Thyroid gland (tissue), 4 donors: ENCODE data around the gene FAM114A1. TPM values are rescaled to one million over a fixed set of nuclear protein-coding genes. Genes with fewer than 3 reads are reported as not detected.

Experiments used
- DNase-seq, 2 donors: peaks; one replicate each; pipeline ENCODE4 v3.0.0-alpha.2; 2019
- H3K27ac ChIP-seq, 3 donors: fragments of 200-600 bp; sonication (generic); 1 replicate in 2 of 3; 2 replicates in 1 of 3; pipeline ENCODE4 v1.5.1; 2016 to 2019; ENCODE audit warnings: mild to moderate bottlenecking in 1 of 3, moderate library complexity in 1 of 3
- H3K27me3 ChIP-seq: fragments of 200-600 bp; sonication (generic); one replicate; pipeline ENCODE4 v1.5.1; 2019
- H3K36me3 ChIP-seq, 2 donors: fragments of 200-600 bp; sonication (generic); one replicate each; pipeline ENCODE4 v1.5.1; 2016 to 2019
- H3K4me1 ChIP-seq, 2 donors: fragments of 200-600 bp; sonication (generic); one replicate each; pipeline ENCODE4 v1.5.1; 2017 to 2019
- H3K4me3 ChIP-seq, 3 donors: fragments of 200-600 bp; sonication (generic); replicated peaks in 1 of 3; 1 replicate in 2 of 3; 2 replicates in 1 of 3; pipeline ENCODE4 v1.5.1; 2016; ENCODE audit warnings: mild to moderate bottlenecking in 1 of 3
- H3K9me3 ChIP-seq: fragments of 200-600 bp; sonication (generic); one replicate; pipeline ENCODE4 v1.5.1; 2017
- CTCF ChIP-seq, 6 experiments: fragments of 200-600 bp in 3 of 6; fragments of 450-650 bp in 3 of 6; sonication (generic) in 3 of 6; IDR thresholded peaks; one replicate each; pipeline ENCODE4 v1.5.1; 2016 to 2019; ENCODE audit warnings: antibody characterized with exemption in 6 of 6, mild to moderate bottlenecking in 2 of 6, inconsistent platforms in 1 of 6, moderate library complexity in 1 of 6
- POLR2A ChIP-seq, 2 donors: fragments of 450-650 bp; IDR thresholded peaks; one replicate each; pipeline ENCODE4 v1.6.1; 2017; ENCODE audit warnings: antibody characterized with exemption in 2 of 2, mild to moderate bottlenecking in 2 of 2, moderate library complexity in 1 of 2
- WGBS, 2 donors: methylation state at CpG; one replicate each; pipeline ENCODE4 v1.1.5; 2017; 5-methylcytosine and 5-hydroxymethylcytosine counted together
- intact Hi-C: fragments of 100-400 bp; cut with DNase I; formaldehyde crosslinking; loops from one replicate; pipeline ENCODE4 v1.15.1; 2023
- total RNA-seq, 4 donors: library from RNA; depleted of rRNA; stranded (reverse); fragments of >200 nt; gene quantifications; one replicate each; pipeline ENCODE4 v1.2.3, GENCODE V29; 2016

The FAM114A1 gene
- total RNA-seq, 4 donors from 2014 or later: 80.1 to 144 (median 110) TPM

- Histone ChIP-seq H3K9me3 (no peaks in the 10 kb centered on the region), H3K27me3 (no peaks in the 10 kb centered on the region), H3K27ac (no peak overlapping the region), H3K4me1 (no peaks in the 10 kb centered on the region), H3K36me3 (peaks cover 29 to 42% of the 10 kb centered on the region in 2 donors), H3K4me3 (no peak overlapping the region)
- TF ChIP-seq CTCF (IDR thresholded peaks at IDR 0.05): no peak
- no peak for TF ChIP-seq POLR2A (IDR thresholded peaks at IDR 0.05)
- 93% methylated on average over 3 of the region's 3 CpGs for WGBS, 2 donors
- intact Hi-C loops: no loop called here
- no peak for DNase-seq
Measured at GRCh38 chr4:38904682-38905081, 37.1 kb downstream of the FAM114A1 start.

GRCh38 chr4:38905652-38906385 lies 38.2 kb downstream of the FAM114A1 start:
- no peak overlapping the region for H3K27ac ChIP-seq
- no peaks in the 10 kb centered on the region for H3K4me1 ChIP-seq
- no peaks in the 10 kb centered on the region for H3K9me3 ChIP-seq
- WGBS, 2 donors: 74 to 78% methylated on average over 10 of the region's 10 CpGs
- DNase-seq: no peak
- H3K4me3 ChIP-seq: no peak overlapping the region
- intact Hi-C loops: no loop called here
- no peaks in the 10 kb centered on the region for H3K27me3 ChIP-seq
- TF ChIP-seq CTCF (IDR thresholded peaks at IDR 0.05) (no peak), POLR2A (IDR thresholded peaks at IDR 0.05) (no peak)
- H3K36me3 ChIP-seq: peaks cover 33 to 53% of the 10 kb centered on the region in 2 donors

GRCh38 chr4:38907696-38908270 lies 40.2 kb downstream of the FAM114A1 start:
- no peak overlapping the region for H3K4me3 ChIP-seq
- no peaks in the 10 kb centered on the region for H3K9me3 ChIP-seq
- no peak for DNase-seq
- H3K27me3 ChIP-seq: no peaks in the 10 kb centered on the region
- H3K27ac ChIP-seq: no peak overlapping the region
- TF ChIP-seq POLR2A (IDR thresholded peaks at IDR 0.05): no peak
- no peak for TF ChIP-seq CTCF (IDR thresholded peaks at IDR 0.05)
- H3K4me1 ChIP-seq: no peaks in the 10 kb centered on the region
- intact Hi-C loops: no loop called here
- H3K36me3 ChIP-seq: peaks cover 40 to 58% of the 10 kb centered on the region in 2 donors

GRCh38 chr4:38909015-38909414 lies 41.4 kb downstream of the FAM114A1 start:
- no peaks in the 10 kb centered on the region for H3K27me3 ChIP-seq
- 92 to 99% methylated on average over 3 of the region's 3 CpGs for WGBS, 2 donors
- peaks cover 47 to 58% of the 10 kb centered on the region in 2 donors for H3K36me3 ChIP-seq
- no peak for DNase-seq
- intact Hi-C loops: no loop called here
- no peaks in the 10 kb centered on the region for H3K9me3 ChIP-seq
- H3K27ac ChIP-seq: no peak overlapping the region
- no peaks in the 10 kb centered on the region for H3K4me1 ChIP-seq
- no peak overlapping the region for H3K4me3 ChIP-seq
- TF ChIP-seq CTCF (IDR thresholded peaks at IDR 0.05) (no peak), POLR2A (IDR thresholded peaks at IDR 0.05) (no peak)

DNA sequence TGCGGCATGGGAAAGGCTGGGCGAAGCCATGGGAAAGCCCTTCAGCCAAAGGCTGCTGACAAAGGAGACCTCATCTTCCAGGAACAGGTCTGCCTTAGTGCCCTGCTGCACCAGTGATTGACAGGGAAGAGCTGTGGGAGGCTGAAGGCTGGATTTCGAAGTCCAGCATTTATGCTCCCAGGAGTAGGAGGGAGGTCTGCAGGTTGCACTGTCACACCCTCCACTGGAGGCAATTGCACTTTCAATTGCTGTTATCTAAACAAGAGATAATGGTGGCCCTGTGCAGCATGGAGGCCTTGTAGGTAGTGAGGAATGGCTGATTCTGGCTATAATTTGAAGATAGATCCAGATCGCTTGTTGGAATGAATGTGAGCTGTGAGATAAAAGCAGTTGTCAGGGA lies 43.7 kb downstream of the FAM114A1 start:
- Histone ChIP-seq H3K36me3 (peaks cover 58 to 64% of the 10 kb centered on the region in 2 donors), H3K4me3 (no peak overlapping the region), H3K4me1 (no peaks in the 10 kb centered on the region), H3K27me3 (no peaks in the 10 kb centered on the region), H3K27ac (no peak overlapping the region), H3K9me3 (no peaks in the 10 kb centered on the region)
- DNase-seq: no peak
- TF ChIP-seq CTCF (IDR thresholded peaks at IDR 0.05) (no peak), POLR2A (IDR thresholded peaks at IDR 0.05) (no peak)
- intact Hi-C loops: no loop called here
- 91 to 95% methylated on average over 4 of the region's 4 CpGs for WGBS, 2 donors
